Muscle layer of duodenum (tissue), 2 donors: ENCODE data around the gene DNAJC11.
"Not testable (repeated sequence)": the region's sequence is repeated elsewhere in the genome, so short reads cannot be mapped to it uniquely, and the experiment has no call there.

ENCODE experiments used
- H3K27ac ChIP-seq: one replicate; pipeline ENCODE4 v1.7.0; 2013; ENCODE audit warnings: mild to moderate bottlenecking, low read length
- H3K27me3 ChIP-seq: one replicate; pipeline ENCODE4 v1.7.0; 2013; ENCODE audit warnings: low read depth, mild to moderate bottlenecking, control low read depth, low read length
- H3K36me3 ChIP-seq, 2 donors: one replicate each; pipeline ENCODE4 v1.7.0; 2013; ENCODE audit warnings: low read length in 2 of 2, control low read depth in 1 of 2, mild to moderate bottlenecking in 1 of 2; ENCODE audit not compliant: insufficient read depth in 2 of 2, control insufficient read depth in 1 of 2
- H3K4me1 ChIP-seq, 2 donors: one replicate each; pipeline ENCODE4 v1.7.0; 2013; ENCODE audit warnings: low read length in 2 of 2, mild to moderate bottlenecking in 2 of 2, control low read depth in 1 of 2, moderate library complexity in 1 of 2; ENCODE audit not compliant: insufficient read depth in 2 of 2, control insufficient read depth in 1 of 2
- H3K4me3 ChIP-seq, 2 donors: one replicate each; pipeline ENCODE4 v1.7.0; 2013; ENCODE audit warnings: low read length in 2 of 2, low read depth in 1 of 2, mild to moderate bottlenecking in 1 of 2
- H3K9me3 ChIP-seq, 2 donors: one replicate each; pipeline ENCODE4 v1.7.0; 2013; ENCODE audit warnings: low read length in 2 of 2, control low read depth in 1 of 2, mild to moderate bottlenecking in 1 of 2; ENCODE audit not compliant: control insufficient read depth in 1 of 2
- donor health status: healthy.

Gene DNAJC11

DNA sequence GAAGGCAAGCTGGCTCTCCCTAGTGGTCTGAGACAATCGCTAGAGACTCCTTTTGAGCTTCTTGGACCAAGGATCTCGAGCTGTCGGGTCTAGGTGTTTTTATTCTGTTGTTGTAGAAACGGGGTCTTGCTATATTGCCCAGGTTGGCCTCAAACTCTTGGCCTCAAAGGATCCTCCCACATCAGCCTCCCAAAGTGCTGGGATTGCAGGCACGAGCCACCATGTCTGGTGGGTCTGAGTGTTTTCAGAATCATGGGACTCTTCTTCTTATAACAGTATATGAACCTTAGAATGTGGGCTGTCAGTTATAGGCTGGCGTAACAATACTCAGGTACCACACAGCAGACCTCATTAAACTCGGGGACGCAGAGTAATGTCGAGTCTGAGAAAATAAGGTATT is 33.1 kb downstream of the DNAJC11 start:
- Histone ChIP-seq H3K4me3 (no peak overlapping the region), H3K36me3 (peaks cover 22 to 36% of the 10 kb centered on the region in 2 donors), H3K27ac (no peak overlapping the region), H3K27me3 (no peaks in the 10 kb centered on the region), H3K9me3 (no peaks in the 10 kb centered on the region), H3K4me1 (peaks cover 0 to 14% of the 10 kb centered on the region in 2 donors)

- Histone ChIP-seq H3K36me3 (peaks cover 22 to 38% of the 10 kb centered on the region in 2 donors), H3K9me3 (no peaks in the 10 kb centered on the region), H3K4me3 (no peak overlapping the region), H3K27ac (no peak overlapping the region), H3K4me1 (peaks cover 0 to 2% of the 10 kb centered on the region in 2 donors), H3K27me3 (no peaks in the 10 kb centered on the region)
Observed at GRCh38 chr1:6667139-6667538, 34.5 kb downstream of the DNAJC11 start.

DNA sequence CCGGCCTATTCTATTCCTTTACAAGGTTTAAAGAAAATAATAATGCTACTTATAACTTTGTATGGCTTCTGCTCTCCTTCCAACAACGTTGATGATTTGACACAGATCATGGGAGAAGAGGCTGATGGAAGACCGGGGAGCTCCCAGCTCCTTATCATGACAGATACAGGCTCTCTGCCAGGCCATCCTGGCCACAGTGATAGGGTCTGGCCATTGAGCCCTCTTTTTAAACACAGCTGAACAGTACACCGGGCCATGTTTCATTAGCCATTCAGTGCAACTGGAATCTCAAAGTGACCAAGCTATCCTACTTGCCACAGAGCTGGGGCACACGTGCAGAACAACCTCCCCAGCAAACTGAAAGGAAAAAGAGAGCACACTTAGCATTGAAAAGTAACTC is 34.9 kb downstream of the DNAJC11 start:
- Histone ChIP-seq H3K27me3 (no peaks in the 10 kb centered on the region), H3K4me1 (no peaks in the 10 kb centered on the region), H3K27ac (no peak overlapping the region), H3K36me3 (peaks cover 22 to 38% of the 10 kb centered on the region in 2 donors), H3K9me3 (no peaks in the 10 kb centered on the region), H3K4me3 (no peak overlapping the region)

- not testable (repeated sequence) for H3K4me3 ChIP-seq, H3K9me3 ChIP-seq, H3K27me3 ChIP-seq, H3K27ac ChIP-seq, H3K4me1 ChIP-seq
- H3K36me3 ChIP-seq, result peaks cover 25 to 36% of the 10 kb centered on the region in 2 donors
Observed at GRCh38 chr1:6662468-6662867, 39.1 kb downstream of the DNAJC11 start.

DNA sequence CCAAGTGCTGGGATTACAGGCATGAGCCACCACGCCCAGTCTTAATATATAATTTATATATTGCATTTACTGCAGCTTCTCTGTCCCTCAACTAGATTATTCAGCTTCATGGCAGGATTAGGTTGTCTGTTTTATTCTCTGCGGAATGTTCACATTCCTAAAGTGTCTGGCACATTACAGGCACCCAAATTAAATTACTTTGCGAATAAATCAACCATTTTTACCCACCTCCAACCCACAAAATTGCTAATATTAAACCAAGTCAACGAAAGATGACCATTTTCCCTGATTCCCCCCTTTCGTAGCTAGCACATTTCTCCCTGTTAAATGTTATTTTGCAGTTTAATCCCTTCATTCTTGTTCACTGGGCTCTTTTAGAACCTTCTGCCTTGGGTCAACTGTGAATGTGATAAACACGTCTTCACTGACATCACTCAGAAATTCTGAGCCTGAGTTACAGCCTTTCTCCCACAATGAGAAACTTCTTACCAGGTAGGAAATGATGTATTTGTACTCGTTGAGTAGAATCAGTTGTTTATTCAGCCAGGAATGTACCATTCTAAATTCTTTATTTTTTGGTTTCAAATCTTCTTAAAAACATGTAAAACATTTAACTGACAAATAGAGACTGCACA is 41.1 kb downstream of the DNAJC11 start:
- no peak overlapping the region for H3K4me3 ChIP-seq
- no peaks in the 10 kb centered on the region for H3K4me1 ChIP-seq

GRCh38 chr1:6658359-6659060 is 43.1 kb downstream of the DNAJC11 start:
- H3K9me3 ChIP-seq, result no peaks in the 10 kb centered on the region
- H3K27ac ChIP-seq, result no peak overlapping the region
- H3K4me1 ChIP-seq, result no peaks in the 10 kb centered on the region
- H3K27me3 ChIP-seq, result no peaks in the 10 kb centered on the region
- no peak overlapping the region for H3K4me3 ChIP-seq
- peaks cover 4 to 16% of the 10 kb centered on the region in 2 donors for H3K36me3 ChIP-seq

More for the DNA sequence above, 41.1 kb downstream of the DNAJC11 start:
- H3K27ac ChIP-seq, result no peak overlapping the region
- H3K9me3 ChIP-seq, result no peaks in the 10 kb centered on the region
- peaks cover 8 to 18% of the 10 kb centered on the region in 2 donors for H3K36me3 ChIP-seq
- no peaks in the 10 kb centered on the region for H3K27me3 ChIP-seq

GRCh38 chr1:6657138-6657537 is 44.5 kb downstream of the DNAJC11 start:
- no peak overlapping the region for H3K4me3 ChIP-seq
- H3K27ac ChIP-seq, result no peak overlapping the region
- no peaks in the 10 kb centered on the region for H3K9me3 ChIP-seq
- peaks cover 16 to 27% of the 10 kb centered on the region in 2 donors for H3K36me3 ChIP-seq
- no peaks in the 10 kb centered on the region for H3K4me1 ChIP-seq
- H3K27me3 ChIP-seq, result no peaks in the 10 kb centered on the region

DNA sequence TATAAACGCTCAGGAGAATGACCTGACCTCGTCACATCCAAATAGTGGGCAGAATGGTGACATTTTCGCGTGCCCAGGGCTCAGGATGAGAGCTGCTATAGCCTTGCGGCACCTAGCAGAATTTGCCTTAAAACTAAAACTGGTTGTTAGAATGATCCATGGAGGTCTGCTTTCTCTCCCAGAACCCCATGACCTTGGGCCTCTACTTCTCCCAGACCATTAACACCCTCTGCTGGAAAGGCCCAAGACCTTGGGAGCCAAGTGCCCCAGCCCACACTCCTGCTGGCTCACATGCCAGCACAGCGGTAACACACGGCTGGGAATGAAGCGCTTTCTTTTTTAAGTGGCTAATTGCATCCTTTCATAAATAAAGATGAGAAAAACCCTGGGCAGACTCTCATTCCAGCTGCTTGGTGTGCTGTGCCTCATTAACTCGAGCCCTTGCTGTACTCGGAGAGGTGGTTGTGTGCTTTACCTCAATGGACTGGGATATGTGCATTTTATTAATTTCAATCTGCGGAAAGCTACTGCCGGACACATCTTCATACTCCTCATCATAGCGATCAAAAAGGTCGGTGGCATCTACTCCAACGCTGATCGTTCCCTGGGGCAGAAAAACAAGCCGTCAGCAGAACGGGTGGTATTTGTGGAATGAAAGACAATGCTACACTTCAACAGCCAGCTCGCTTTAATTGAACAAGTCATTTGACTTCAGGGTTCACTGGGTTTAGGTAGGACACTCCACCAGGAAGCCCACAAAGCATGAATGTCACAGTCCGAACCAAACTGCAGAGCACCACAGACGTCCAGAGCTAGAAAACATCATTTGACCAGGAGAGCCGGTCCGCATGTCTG is 48.0 kb downstream of the DNAJC11 start:
- Histone ChIP-seq H3K4me3 (no peak overlapping the region), H3K27ac (no peak overlapping the region), H3K27me3 (no peaks in the 10 kb centered on the region), H3K4me1 (no peaks in the 10 kb centered on the region), H3K36me3 (peaks cover 35 to 39% of the 10 kb centered on the region in 2 donors), H3K9me3 (no peaks in the 10 kb centered on the region)

- no peaks in the 10 kb centered on the region for H3K9me3 ChIP-seq
- H3K27me3 ChIP-seq, result no peaks in the 10 kb centered on the region
- H3K27ac ChIP-seq, result no peak overlapping the region
- H3K4me3 ChIP-seq, result no peak overlapping the region
- H3K36me3 ChIP-seq, result peaks cover 34 to 42% of the 10 kb centered on the region in 2 donors
- H3K4me1 ChIP-seq, result no peaks in the 10 kb centered on the region
Observed at GRCh38 chr1:6652986-6653385, 48.6 kb downstream of the DNAJC11 start.

GRCh38 chr1:6651909-6652308 is 49.7 kb downstream of the DNAJC11 start:
- Histone ChIP-seq H3K27ac (no peak overlapping the region), H3K4me3 (no peak overlapping the region), H3K4me1 (no peaks in the 10 kb centered on the region), H3K27me3 (no peaks in the 10 kb centered on the region), H3K36me3 (peaks cover 32 to 42% of the 10 kb centered on the region in 2 donors), H3K9me3 (no peaks in the 10 kb centered on the region)

GRCh38 chr1:6648556-6648955 is 53.1 kb downstream of the DNAJC11 start:
- H3K36me3 ChIP-seq, result peaks cover 39 to 59% of the 10 kb centered on the region in 2 donors
- no peak overlapping the region for H3K27ac ChIP-seq
- H3K27me3 ChIP-seq, result no peaks in the 10 kb centered on the region
- H3K9me3 ChIP-seq, result no peaks in the 10 kb centered on the region
- H3K4me1 ChIP-seq, result no peaks in the 10 kb centered on the region
- no peak overlapping the region for H3K4me3 ChIP-seq
